TTC549 (cell line): ENCODE measurements around the gene ZNF507.

Experiments
- FAIRE-seq: peaks from 2 replicates; lab custom pipeline; 2012; peaks lifted over from hg19 to GRCh38; lab: Jason Lieb, UNC

Gene ZNF507

GRCh38 chr19:32339988-32340874 is 5.2 kb upstream of the ZNF507 start:
- no peak for FAIRE-seq

GRCh38 chr19:32342695-32343094 is 2.7 kb upstream of the ZNF507 start:
- FAIRE-seq: no peak

- FAIRE-seq: no peak
Observed at GRCh38 chr19:32343550-32344262, 1.7 kb upstream of the ZNF507 start.

GRCh38 chr19:32346901-32347300 is 1.5 kb downstream of the ZNF507 start:
- no peak for FAIRE-seq

GRCh38 chr19:32347573-32347972 is 2.2 kb downstream of the ZNF507 start:
- FAIRE-seq: no peak

GRCh38 chr19:32349051-32349450 is 3.6 kb downstream of the ZNF507 start:
- FAIRE-seq: no peak

- FAIRE-seq: no peak
Observed at GRCh38 chr19:32349724-32350470, 4.5 kb downstream of the ZNF507 start.

- no peak for FAIRE-seq
Observed at GRCh38 chr19:32350471-32350865, 5.1 kb downstream of the ZNF507 start.

- no peak for FAIRE-seq
Observed at GRCh38 chr19:32350987-32351348, 5.6 kb downstream of the ZNF507 start.

- no peak for FAIRE-seq
Observed at GRCh38 chr19:32352241-32352630, 6.8 kb downstream of the ZNF507 start.

- FAIRE-seq: no peak
Observed at GRCh38 chr19:32354345-32354744, 8.9 kb downstream of the ZNF507 start.

- no peak for FAIRE-seq
Observed at GRCh38 chr19:32355309-32355708, 9.9 kb downstream of the ZNF507 start.

GRCh38 chr19:32357720-32358119 is 12.3 kb downstream of the ZNF507 start:
- no peak for FAIRE-seq

GRCh38 chr19:32358321-32358720 is 12.9 kb downstream of the ZNF507 start:
- FAIRE-seq: no peak

GRCh38 chr19:32359581-32359980 is 14.2 kb downstream of the ZNF507 start:
- FAIRE-seq: no peak

- FAIRE-seq: no peak
Observed at GRCh38 chr19:32361574-32362317, 16.3 kb downstream of the ZNF507 start.

- FAIRE-seq: no peak
Observed at GRCh38 chr19:32362318-32362691, 16.9 kb downstream of the ZNF507 start.

- no peak for FAIRE-seq
Observed at GRCh38 chr19:32363175-32363574, 17.8 kb downstream of the ZNF507 start.

- FAIRE-seq: no peak
Observed at GRCh38 chr19:32363632-32364031, 18.2 kb downstream of the ZNF507 start.

- no peak for FAIRE-seq
Observed at GRCh38 chr19:32364040-32364439, 18.6 kb downstream of the ZNF507 start.

- FAIRE-seq: no peak
Observed at GRCh38 chr19:32367063-32367462, 21.7 kb downstream of the ZNF507 start.

- no peak for FAIRE-seq
Observed at GRCh38 chr19:32367948-32368536, 22.6 kb downstream of the ZNF507 start.
